ENCODE data around the gene EPN2.
"Not testable (repeated sequence)": the region's sequence is repeated elsewhere in the genome, so short reads cannot be mapped to it uniquely, and the experiment has no call there.

EPN2 gene

GRCh38 chr17:19347323-19348080 lies 110.3 kb downstream of the EPN2 start:
- DNase-seq (ENCODE audit: low read depth), result no peak
- H3K4me3 ChIP-seq (ENCODE audit: control insufficient read depth, low read depth, low read length), result no peak overlapping the region
- no peak for TF ChIP-seq CTCF (conservative IDR thresholded peaks at IDR 0.05; ENCODE audit: control insufficient read depth, insufficient read depth, low read depth, low read length)

GRCh38 chr17:19348081-19348650 lies 111.0 kb downstream of the EPN2 start:
- no peak for TF ChIP-seq CTCF (conservative IDR thresholded peaks at IDR 0.05; ENCODE audit: control insufficient read depth, insufficient read depth, low read depth, low read length)
- DNase-seq (ENCODE audit: low read depth), result no peak
- no peak overlapping the region for H3K4me3 ChIP-seq (ENCODE audit: control insufficient read depth, low read depth, low read length)

GRCh38 chr17:19348806-19349205 lies 111.6 kb downstream of the EPN2 start:
- DNase-seq (ENCODE audit: low read depth), result no peak
- H3K4me3 ChIP-seq (ENCODE audit: control insufficient read depth, low read depth, low read length), result no peak overlapping the region
- TF ChIP-seq CTCF (conservative IDR thresholded peaks at IDR 0.05; ENCODE audit: control insufficient read depth, insufficient read depth, low read depth, low read length), result no peak

- not testable (repeated sequence) for DNase-seq (ENCODE audit: low read depth); H3K4me3 ChIP-seq (ENCODE audit: control insufficient read depth, low read depth, low read length)
These were observed 116.2 kb downstream of the EPN2 start for GRCh38 chr17:19353401-19353800.

DNA sequence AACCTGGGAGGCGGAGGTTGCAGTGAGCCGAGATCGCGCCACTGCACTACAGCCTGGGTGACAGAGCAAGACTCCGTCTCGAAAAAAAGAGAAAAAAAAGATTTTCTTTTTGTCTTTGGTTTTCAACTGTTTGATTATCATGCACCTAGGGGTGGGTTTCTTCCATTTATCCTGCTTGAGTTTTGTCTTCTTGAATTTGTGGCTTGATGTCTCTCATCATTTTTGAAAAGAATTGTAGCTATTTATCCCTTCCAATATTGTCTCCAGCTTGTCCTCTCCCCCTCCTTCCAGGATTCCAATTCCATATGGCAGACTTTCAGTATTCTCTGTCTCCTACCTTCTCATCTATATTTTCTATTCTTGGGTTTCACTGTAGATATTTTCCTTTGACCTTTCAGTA lies 117.6 kb downstream of the EPN2 start:
- TF ChIP-seq CTCF (conservative IDR thresholded peaks at IDR 0.05; ENCODE audit: control insufficient read depth, insufficient read depth, low read depth, low read length), result no peak
- DNase-seq (ENCODE audit: low read depth), result no peak
- H3K4me3 ChIP-seq (ENCODE audit: control insufficient read depth, low read depth, low read length), result no peak overlapping the region

DNA sequence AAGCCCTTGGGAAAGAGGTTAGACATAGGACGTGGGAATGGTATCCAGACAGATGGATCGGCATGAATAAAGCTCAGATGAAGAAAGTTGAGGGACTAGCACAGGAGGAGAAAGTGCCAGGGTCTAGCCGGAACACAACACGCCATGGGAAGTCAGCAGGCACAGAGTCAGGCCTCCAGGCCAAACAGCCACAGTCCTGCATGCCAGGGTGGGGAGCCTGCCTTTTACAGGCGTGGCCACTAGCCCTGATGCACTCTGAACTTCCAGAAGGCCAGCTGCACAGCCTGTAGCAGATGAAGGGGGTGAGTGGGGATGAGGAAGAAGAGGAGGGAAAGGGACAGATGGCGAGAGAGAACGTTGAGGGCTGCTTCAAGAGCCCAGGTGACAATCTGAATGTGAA lies 120.2 kb downstream of the EPN2 start:
- no peak overlapping the region for H3K4me3 ChIP-seq (ENCODE audit: control insufficient read depth, low read depth, low read length)
- no peak for DNase-seq (ENCODE audit: low read depth)
- no peak for TF ChIP-seq CTCF (conservative IDR thresholded peaks at IDR 0.05; ENCODE audit: control insufficient read depth, insufficient read depth, low read depth, low read length)

DNA sequence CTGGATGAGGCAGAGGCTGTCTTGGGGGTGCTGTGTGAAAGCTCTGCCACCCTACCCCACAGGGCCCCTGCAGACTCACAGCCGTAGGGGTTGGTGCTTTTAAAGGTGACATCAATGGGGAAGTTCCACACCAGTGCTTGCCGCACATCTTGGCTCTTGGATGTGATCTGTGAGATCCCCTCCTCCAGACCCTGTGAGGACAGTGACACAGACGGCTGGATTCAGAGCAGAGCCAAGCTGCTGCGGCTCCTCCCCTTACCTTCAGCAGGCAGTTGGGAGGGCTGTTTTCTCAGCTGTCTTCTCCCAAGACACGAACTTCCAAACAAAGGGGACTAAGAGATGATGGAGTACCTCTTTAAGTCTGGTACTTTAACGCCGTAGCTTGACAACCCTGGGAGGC lies 120.6 kb downstream of the EPN2 start:
- no peak for TF ChIP-seq CTCF (conservative IDR thresholded peaks at IDR 0.05; ENCODE audit: control insufficient read depth, insufficient read depth, low read depth, low read length)
- DNase-seq (ENCODE audit: low read depth), result no peak
- H3K4me3 ChIP-seq (ENCODE audit: control insufficient read depth, low read depth, low read length), result no peak overlapping the region
